Muscle layer of duodenum (tissue), 2 donors: ENCODE measurements around the gene COL1A2.

ENCODE experiments used
- H3K27ac ChIP-seq: one replicate; pipeline ENCODE4 v1.7.0; 2013; ENCODE audit warnings: mild to moderate bottlenecking, low read length
- H3K27me3 ChIP-seq: one replicate; pipeline ENCODE4 v1.7.0; 2013; ENCODE audit warnings: low read depth, mild to moderate bottlenecking, control low read depth, low read length
- H3K36me3 ChIP-seq, 2 donors: one replicate each; pipeline ENCODE4 v1.7.0; 2013; ENCODE audit warnings: low read length in 2 of 2, control low read depth in 1 of 2, mild to moderate bottlenecking in 1 of 2; ENCODE audit not compliant: insufficient read depth in 2 of 2, control insufficient read depth in 1 of 2
- H3K4me1 ChIP-seq, 2 donors: one replicate each; pipeline ENCODE4 v1.7.0; 2013; ENCODE audit warnings: low read length in 2 of 2, mild to moderate bottlenecking in 2 of 2, control low read depth in 1 of 2, moderate library complexity in 1 of 2; ENCODE audit not compliant: insufficient read depth in 2 of 2, control insufficient read depth in 1 of 2
- H3K4me3 ChIP-seq, 2 donors: one replicate each; pipeline ENCODE4 v1.7.0; 2013; ENCODE audit warnings: low read length in 2 of 2, low read depth in 1 of 2, mild to moderate bottlenecking in 1 of 2
- H3K9me3 ChIP-seq, 2 donors: one replicate each; pipeline ENCODE4 v1.7.0; 2013; ENCODE audit warnings: low read length in 2 of 2, control low read depth in 1 of 2, mild to moderate bottlenecking in 1 of 2; ENCODE audit not compliant: control insufficient read depth in 1 of 2
- donor health status: healthy.

The COL1A2 gene

DNA sequence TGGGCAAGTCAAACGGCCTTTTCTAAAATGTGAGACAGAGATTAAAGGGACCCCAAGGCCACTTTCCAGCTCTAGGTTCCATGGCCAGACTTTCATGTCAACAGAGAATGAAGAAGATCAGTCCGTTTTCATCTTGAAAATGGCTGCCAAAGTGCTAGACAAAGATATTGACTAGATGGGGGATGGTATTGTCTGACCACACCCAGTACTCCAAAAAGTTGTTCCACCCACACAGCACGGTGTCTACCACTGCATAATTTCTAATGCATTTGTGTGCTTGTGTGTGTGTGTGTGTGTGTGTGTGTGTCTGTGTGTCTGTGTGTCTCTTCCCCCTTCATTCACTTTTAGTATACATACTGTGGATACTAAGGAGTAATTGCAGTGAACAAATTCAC lies 1.3 kb downstream of the COL1A2 start:
- Histone ChIP-seq H3K36me3 (peaks cover 13 to 42% of the 10 kb centered on the region in 2 donors), H3K4me1 (peaks cover 7 to 58% of the 10 kb centered on the region in 2 donors), H3K9me3 (no peaks in the 10 kb centered on the region), H3K27ac (peak overlapping the region; percentile 99), H3K4me3 (peak overlapping the region; percentile 85 to 91), H3K27me3 (no peaks in the 10 kb centered on the region)

DNA sequence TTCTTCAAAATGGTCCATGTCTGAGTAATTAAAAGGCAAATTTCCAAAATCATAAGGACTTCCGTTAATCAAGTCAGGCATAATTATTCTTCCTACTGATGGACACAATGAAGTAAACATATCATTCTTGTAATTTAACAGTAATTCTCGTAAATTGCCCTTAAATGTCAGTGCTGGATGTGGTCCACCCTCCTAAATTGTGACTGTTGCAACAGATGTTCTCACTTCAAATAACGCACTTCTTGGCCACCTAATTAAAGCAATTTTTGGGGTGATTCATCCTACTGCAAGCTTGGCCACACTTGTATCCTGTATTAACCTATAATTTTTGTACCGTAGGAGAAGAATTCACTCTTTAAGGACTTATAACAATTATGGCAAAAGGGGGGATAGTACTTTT lies 1.9 kb downstream of the COL1A2 start:
- H3K27ac ChIP-seq: peak overlapping the region; percentile 99
- peak overlapping the region; percentile 85 to 91 for H3K4me3 ChIP-seq
- H3K27me3 ChIP-seq: no peaks in the 10 kb centered on the region
- no peaks in the 10 kb centered on the region for H3K9me3 ChIP-seq
- H3K36me3 ChIP-seq: peaks cover 13 to 44% of the 10 kb centered on the region in 2 donors
- H3K4me1 ChIP-seq: peaks cover 7 to 58% of the 10 kb centered on the region in 2 donors

DNA sequence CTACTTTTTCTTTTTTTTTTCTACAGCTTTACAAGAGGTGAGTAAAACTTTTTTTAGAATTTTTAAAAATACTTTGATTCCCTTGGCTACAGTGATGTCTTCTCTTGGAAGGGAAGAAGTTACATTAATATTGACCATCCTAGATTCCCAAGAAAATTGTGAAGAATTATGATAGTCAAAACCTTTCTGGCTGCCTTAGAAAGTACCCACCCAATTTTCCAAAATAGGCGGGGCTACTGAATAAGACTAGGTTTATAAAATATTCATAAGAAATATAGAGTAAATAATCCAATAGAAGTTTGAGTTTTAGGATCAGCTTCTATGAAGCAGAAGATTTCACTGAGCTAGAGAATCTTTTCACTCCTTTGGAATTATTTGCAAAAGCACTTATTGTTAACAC lies 3.0 kb downstream of the COL1A2 start:
- H3K4me3 ChIP-seq: peak overlapping the region; percentile 28 to 91
- peaks cover 7 to 50% of the 10 kb centered on the region in 2 donors for H3K4me1 ChIP-seq
- no peaks in the 10 kb centered on the region for H3K9me3 ChIP-seq
- peak overlapping the region; percentile 43 for H3K27ac ChIP-seq
- H3K36me3 ChIP-seq: peaks cover 20 to 55% of the 10 kb centered on the region in 2 donors
- no peaks in the 10 kb centered on the region for H3K27me3 ChIP-seq

DNA sequence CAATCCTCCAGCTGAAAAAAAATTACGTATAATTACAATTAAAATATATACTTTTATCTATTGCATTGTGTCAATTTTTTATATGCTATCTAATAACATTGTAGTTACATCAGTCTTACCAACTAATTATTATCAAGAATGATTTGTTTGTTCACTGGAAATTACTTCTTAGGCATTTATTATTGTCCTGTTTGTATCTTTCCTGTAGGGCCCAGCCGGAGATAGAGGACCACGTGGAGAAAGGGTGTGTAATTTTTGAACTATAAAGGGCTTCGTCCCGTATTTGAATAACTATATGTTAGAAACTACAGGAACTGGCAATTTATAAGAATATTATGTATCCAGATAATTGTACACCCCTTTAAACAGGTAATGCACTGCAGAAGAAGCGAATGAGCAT lies 4.1 kb downstream of the COL1A2 start:
- Histone ChIP-seq H3K4me1 (peaks cover 0 to 39% of the 10 kb centered on the region in 2 donors), H3K4me3 (peak overlapping the region in 1 of 2 donors; percentile 23)

DNA sequence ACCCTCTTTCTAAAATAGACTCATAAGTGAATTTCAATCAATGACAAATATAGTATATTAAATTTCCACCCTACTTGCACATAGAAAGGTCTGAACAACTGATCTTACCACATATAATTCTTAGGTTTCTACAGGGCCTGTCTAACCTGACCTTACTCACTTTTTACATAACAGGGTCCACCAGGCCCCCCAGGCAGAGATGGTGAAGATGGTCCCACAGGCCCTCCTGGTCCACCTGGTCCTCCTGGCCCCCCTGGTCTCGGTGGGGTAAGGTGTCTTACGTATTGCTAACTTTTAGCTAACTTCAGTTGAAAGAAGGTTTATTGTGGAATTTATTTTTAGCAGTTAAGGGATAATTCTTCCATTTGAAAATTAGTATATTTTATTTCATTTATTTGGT lies 5.3 kb downstream of the COL1A2 start:
- H3K27me3 ChIP-seq: no peaks in the 10 kb centered on the region
- H3K4me3 ChIP-seq: no peak overlapping the region
- H3K4me1 ChIP-seq: peaks cover 0 to 42% of the 10 kb centered on the region in 2 donors
- peaks cover 28 to 70% of the 10 kb centered on the region in 2 donors for H3K36me3 ChIP-seq
- no peaks in the 10 kb centered on the region for H3K9me3 ChIP-seq
- H3K27ac ChIP-seq: peak overlapping the region; percentile 28

More for the DNA sequence above, 4.1 kb downstream of the COL1A2 start:
- Histone ChIP-seq H3K9me3 (no peaks in the 10 kb centered on the region), H3K27me3 (no peaks in the 10 kb centered on the region), H3K27ac (no peak overlapping the region), H3K36me3 (peaks cover 20 to 63% of the 10 kb centered on the region in 2 donors)

DNA sequence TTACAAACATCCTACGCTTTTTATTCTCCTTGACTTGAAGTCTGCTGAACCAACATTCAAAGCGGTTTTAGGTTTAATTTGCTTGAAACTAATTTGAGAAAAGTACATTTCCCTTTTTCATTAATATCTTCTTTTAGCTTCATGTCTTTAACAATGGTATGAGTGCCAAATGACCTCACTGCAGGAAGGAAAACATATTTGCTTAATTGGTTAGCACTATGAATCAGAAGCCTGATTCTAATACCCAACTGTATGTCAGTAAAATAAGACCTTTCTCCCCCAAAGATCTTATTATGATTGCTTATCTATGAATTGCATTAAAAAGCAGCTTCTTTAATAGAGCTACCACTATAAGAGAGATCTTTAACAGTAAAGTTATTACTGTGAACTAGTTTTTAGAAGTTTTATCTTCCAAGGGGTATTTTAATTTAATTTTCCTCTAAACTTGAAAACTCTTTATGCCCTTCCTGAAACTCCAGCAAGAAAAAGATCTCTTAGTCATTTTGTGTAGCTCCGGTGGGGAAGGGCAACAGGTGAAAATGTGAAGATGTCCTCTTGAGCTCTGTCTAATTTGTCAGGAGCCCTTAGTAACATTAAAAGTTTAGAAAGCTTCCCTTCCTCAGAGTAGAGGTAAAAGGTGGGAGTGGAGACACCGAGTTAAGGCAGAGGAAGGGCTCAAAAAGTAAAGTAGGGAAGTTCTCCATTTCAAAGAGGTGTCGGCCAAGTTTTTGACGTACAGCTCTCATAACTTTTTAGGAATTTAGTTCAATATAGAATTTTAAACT lies 6.1 kb downstream of the COL1A2 start:
- peaks cover 0 to 42% of the 10 kb centered on the region in 2 donors for H3K4me1 ChIP-seq

DNA sequence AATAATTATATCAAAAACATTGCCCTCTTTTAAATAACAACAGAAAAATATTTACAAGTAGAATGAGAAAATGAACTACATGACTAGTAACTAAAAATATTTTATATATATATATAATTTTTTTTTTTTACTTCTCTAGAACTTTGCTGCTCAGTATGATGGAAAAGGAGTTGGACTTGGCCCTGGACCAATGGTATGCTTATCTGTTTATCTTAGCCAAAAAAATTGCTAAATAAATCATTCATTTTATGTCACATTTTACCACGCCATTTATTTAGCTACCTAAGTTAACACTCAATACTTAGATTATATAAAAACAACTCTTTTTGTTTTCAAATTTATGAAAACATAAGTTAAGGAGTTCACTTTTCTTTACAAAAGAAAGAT lies 6.7 kb downstream of the COL1A2 start:
- Histone ChIP-seq H3K4me3 (no peak overlapping the region), H3K9me3 (no peaks in the 10 kb centered on the region), H3K4me1 (peaks cover 0 to 42% of the 10 kb centered on the region in 2 donors), H3K27me3 (no peaks in the 10 kb centered on the region), H3K27ac (peak overlapping the region; percentile 58), H3K36me3 (peaks cover 32 to 68% of the 10 kb centered on the region in 2 donors)

More for the DNA sequence above, 6.1 kb downstream of the COL1A2 start:
- Histone ChIP-seq H3K4me3 (no peak overlapping the region), H3K27me3 (no peaks in the 10 kb centered on the region), H3K9me3 (no peaks in the 10 kb centered on the region), H3K36me3 (peaks cover 32 to 69% of the 10 kb centered on the region in 2 donors), H3K27ac (peak overlapping the region; percentile 57)

DNA sequence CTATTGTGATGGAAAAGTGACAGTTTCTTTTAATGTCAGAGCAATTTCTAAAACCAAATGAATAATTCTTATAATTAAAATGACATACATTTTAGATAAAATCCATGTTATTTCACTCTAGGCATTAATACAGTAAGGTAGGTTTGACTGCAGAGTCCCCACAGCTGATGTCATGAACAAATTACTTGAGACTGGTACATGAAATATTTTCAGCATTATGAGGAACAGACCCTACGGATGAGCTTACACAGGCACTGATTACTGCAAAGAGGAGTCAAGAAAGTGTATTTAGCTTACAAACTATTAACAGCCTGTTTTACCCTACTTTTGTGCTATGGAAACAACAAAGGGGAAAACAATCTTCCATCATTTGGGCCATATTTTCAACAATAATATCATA lies 8.9 kb downstream of the COL1A2 start:
- Histone ChIP-seq H3K27ac (no peak overlapping the region), H3K36me3 (peaks cover 49 to 86% of the 10 kb centered on the region in 2 donors), H3K4me3 (no peak overlapping the region), H3K4me1 (peaks cover 0 to 31% of the 10 kb centered on the region in 2 donors), H3K9me3 (no peaks in the 10 kb centered on the region), H3K27me3 (no peaks in the 10 kb centered on the region)

DNA sequence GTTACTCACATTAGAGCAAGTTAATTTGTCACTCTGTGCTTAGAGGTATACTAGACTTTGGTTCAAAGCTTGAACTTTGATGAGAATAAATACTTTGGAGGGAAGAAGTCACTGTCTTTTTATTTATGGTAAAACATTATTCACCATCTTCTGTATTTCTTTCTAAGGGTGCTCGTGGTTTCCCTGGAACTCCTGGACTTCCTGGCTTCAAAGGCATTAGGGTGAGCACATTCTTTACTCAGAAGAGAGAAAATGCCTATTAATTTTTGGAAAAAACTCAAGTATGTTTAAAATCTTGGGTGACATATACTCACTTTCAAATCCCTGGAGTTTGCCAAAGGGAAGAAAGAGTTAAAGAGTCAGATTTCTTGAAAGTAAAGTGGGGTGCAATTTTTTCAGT lies 10.8 kb downstream of the COL1A2 start:
- H3K27me3 ChIP-seq: no peaks in the 10 kb centered on the region
- H3K9me3 ChIP-seq: no peaks in the 10 kb centered on the region
- no peak overlapping the region for H3K4me3 ChIP-seq
- peaks cover 53 to 89% of the 10 kb centered on the region in 2 donors for H3K36me3 ChIP-seq
- H3K4me1 ChIP-seq: peaks cover 0 to 17% of the 10 kb centered on the region in 2 donors
- no peak overlapping the region for H3K27ac ChIP-seq

DNA sequence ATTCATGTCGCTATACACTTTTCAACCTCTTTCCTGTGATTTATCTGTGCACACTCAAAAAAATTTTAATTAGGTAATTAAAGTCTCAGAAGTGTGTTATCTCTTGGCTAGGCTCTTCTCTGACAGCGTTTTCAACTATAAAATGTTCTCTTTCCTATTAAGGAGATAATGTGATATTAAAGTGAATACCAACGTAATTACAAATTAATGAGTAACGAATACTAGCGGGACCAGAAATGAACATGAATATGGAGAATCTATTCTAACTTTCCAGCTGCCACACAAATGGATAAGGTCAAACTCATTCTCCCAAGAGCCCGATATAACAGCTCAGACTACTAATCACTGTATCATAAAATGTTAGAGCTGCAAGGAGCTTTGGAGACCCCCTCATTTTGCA lies 12.0 kb downstream of the COL1A2 start:
- H3K4me3 ChIP-seq: no peak overlapping the region
- H3K4me1 ChIP-seq: peaks cover 0 to 10% of the 10 kb centered on the region in 2 donors
- peaks cover 59 to 92% of the 10 kb centered on the region in 2 donors for H3K36me3 ChIP-seq
- peak overlapping the region; percentile 16 for H3K27ac ChIP-seq
- no peaks in the 10 kb centered on the region for H3K27me3 ChIP-seq
- no peaks in the 10 kb centered on the region for H3K9me3 ChIP-seq

DNA sequence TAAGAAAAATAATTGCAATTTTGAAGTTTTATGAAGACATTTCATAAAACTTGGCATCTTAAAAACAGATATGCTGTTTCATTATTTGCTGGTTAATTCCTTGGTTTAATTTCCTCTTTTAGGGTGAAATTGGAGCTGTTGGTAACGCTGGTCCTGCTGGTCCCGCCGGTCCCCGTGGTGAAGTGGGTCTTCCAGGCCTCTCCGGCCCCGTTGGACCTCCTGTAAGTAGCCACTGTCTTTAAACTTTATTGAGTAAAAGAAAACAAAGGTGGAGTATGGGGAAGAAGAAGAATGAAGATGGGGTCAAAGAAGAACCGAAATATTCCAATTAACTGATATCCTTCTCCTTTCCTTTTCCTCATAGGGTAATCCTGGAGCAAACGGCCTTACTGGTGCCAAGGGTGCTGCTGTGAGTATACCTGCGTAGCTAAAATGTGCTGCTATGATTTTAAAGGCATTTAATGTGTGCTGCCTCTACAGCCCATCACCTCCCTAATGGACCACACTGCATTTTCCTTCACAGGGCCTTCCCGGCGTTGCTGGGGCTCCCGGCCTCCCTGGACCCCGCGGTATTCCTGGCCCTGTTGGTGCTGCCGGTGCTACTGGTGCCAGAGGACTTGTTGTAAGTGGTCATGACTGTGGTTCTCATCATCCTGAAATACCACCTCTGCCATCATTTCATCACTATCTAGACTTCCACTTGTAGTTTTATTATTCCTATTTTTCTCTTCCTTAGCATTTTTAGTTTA lies 14.7 kb downstream of the COL1A2 start:
- Histone ChIP-seq H3K36me3 (peaks cover 65 to 94% of the 10 kb centered on the region in 2 donors), H3K9me3 (no peaks in the 10 kb centered on the region), H3K27me3 (no peaks in the 10 kb centered on the region), H3K4me3 (no peak overlapping the region), H3K4me1 (peaks cover 0 to 6% of the 10 kb centered on the region in 2 donors), H3K27ac (no peak overlapping the region)
